H1 (cell line): ENCODE data around the gene FGGY. TPM values are rescaled to one million over a fixed set of nuclear protein-coding genes. Genes with fewer than 3 reads are reported as not detected.

Experiments used
- ZNF274 ChIP-seq: IDR thresholded peaks from 2 replicates; pipeline ENCODE4 v1.7.0; 2012; ENCODE audit warnings: low read length, borderline replicate concordance; ENCODE audit errors: extremely low read depth
- polyA plus RNA-seq, 7 experiments: library from polyadenylated mRNA; depleted of rRNA in 3 of 7; stranded (reverse) in 5 of 7; unstranded in 2 of 7; fragments of >200 nt in 5 of 7; fragments of 200-250 nt in 2 of 7; gene quantifications; 1 replicate in 5 of 7; 2 replicates in 1 of 7; 4 replicates in 1 of 7; pipeline versions ENCODE4 v1.2.1 to v1.2.3, GENCODE V29; 2011 to 2013; ENCODE audit warnings: missing spikeins in 2 of 7, mixed read lengths in 2 of 7
- total RNA-seq: library from RNA; stranded (reverse); fragmentation: NEBNext Ultra II Directional; extraction: Animal tissue kit (Norgen Biotek cat#: 25700); gene quantifications from 2 replicates; pipeline ENCODE4 v1.2.1, GENCODE V29; 2021

The FGGY gene
- total and polyA plus RNA-seq, 2 of the 8 experiments (the other 6 are each of a cell fraction or from before 2014, with no cell fraction given) = 10.3 to 12.5 TPM

GRCh38 chr1:59693406-59693805 lies 396.5 kb downstream of the FGGY start (continued):
- no peak for TF ChIP-seq ZNF274
